ENCODE measurements around the gene ZCCHC3. TPM values are rescaled to one million over a fixed set of nuclear protein-coding genes. Genes with fewer than 3 reads are reported as not detected.

The ZCCHC3 gene
- total and polyA plus RNA-seq, 3 donors from 2014 or later, result 21.2 to 34.9 (median 29.1) TPM

DNA sequence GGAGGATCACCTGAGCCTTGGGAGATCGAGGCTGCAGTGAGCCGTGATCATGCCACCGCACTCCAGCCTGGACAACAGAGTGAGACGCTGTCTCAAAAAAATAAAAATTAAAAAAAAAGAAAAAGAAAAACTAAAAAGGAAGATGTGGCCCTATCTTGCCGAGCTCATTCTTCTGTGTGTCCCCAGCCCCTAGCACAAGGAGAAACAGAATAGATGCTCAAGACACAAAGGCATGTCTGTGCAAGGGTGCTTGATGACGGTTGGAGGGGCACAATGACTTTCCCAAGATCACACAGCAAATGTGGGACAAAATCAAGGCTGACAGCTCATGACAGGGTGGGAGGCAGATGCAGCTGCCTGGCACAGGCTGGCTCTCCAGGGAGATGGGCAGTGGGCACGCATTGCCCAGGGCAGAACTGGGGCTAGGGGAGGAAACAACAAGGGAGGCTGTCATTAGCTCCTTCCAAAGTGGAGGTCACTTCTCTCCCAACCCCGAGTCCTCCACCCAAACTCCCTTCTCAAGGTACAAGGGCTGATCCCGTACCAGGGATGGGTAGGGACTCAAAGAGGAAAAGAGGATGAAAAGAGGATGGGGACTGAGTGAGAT, 48.8 kb downstream of the ZCCHC3 start:
- Histone ChIP-seq H3K27ac (peak overlapping the region; percentile 88 to 92), H3K9me3 (no peaks in the 10 kb centered on the region), H3K4me3 (peak overlapping the region; percentile 57 to 89), H3K4me1 (peaks cover 10% of the 10 kb centered on the region), H3K27me3 (no peaks in the 10 kb centered on the region), H3K36me3 (ENCODE audit: low read depth, missing control alignments) (no peaks in the 10 kb centered on the region)
- TF ChIP-seq, protein P1, sequence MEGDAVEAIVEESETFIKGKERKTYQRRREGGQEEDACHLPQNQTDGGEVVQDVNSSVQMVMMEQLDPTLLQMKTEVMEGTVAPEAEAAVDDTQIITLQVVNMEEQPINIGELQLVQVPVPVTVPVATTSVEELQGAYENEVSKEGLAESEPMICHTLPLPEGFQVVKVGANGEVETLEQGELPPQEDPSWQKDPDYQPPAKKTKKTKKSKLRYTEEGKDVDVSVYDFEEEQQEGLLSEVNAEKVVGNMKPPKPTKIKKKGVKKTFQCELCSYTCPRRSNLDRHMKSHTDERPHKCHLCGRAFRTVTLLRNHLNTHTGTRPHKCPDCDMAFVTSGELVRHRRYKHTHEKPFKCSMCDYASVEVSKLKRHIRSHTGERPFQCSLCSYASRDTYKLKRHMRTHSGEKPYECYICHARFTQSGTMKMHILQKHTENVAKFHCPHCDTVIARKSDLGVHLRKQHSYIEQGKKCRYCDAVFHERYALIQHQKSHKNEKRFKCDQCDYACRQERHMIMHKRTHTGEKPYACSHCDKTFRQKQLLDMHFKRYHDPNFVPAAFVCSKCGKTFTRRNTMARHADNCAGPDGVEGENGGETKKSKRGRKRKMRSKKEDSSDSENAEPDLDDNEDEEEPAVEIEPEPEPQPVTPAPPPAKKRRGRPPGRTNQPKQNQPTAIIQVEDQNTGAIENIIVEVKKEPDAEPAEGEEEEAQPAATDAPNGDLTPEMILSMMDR (IDR thresholded peaks at IDR 0.05), result no peak
- no peak for TF ChIP-seq POLR2A (IDR thresholded peaks at IDR 0.05)
- WGBS, 2 donors, result 59 to 60% methylated on average over 9 of the region's 9 CpGs
- intact Hi-C loops (cut with DNase I; ENCODE audit: low total_unique reads), result no loop called here
- DNase-seq, result no peak

DNA sequence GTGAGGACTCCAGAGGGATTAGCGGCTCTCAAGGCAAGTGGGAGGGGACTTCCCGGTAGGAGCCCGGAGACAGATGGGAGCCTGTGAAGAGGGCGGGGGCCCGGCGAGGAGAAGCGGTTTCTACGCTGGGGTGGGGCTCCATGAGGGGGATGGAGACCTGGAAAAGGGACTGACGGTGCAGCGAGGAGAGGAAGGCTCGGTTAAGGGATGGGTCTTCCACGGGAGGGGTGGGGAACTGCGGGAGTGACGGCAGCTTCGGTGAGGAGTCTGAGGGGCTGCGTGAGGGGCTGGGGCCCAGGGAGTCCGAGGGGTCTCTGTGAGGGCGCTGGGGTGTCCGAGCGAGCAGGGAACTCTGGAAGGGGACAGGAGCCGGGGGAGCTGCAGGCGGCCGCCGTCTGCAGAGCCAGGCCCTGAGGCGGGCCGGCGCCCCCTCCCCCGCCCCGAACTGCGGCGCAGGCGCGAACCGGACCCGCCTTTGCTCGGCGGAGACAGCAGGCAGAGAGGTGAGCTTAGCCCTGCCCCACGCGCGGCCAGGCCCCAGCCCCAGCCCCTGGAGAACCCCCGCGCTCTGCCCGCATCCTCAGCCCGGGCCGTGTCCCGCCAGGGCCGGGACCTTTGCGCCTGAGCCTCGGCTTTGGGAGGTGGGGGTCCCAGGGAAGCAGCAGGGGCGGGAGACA, 49.4 kb downstream of the ZCCHC3 start, which contains the start of gene NRSN2:
NRSN2 (plus strand) TSS at position 472 of the 677 bp plus-strand sequence. CDS start 2,533 bp downstream, outside the sequence.
- no peaks in the 10 kb centered on the region for H3K36me3 ChIP-seq (ENCODE audit: low read depth, missing control alignments)
- DNase-seq, result peak; percentile 83
- no peaks in the 10 kb centered on the region for H3K9me3 ChIP-seq
- H3K27ac ChIP-seq, result peak within 1 kb of the TSS; percentile 88 to 92
- TF ChIP-seq POLR2A (IDR thresholded peaks at IDR 0.05), result no peak
- TF ChIP-seq, protein P1 (IDR thresholded peaks at IDR 0.05), result no peak
- 1% methylated on average over 16 to 38 of the region's 50 CpGs for WGBS, 2 donors
- H3K27me3 ChIP-seq, result no peaks in the 10 kb centered on the region
- intact Hi-C loops (cut with DNase I; ENCODE audit: low total_unique reads), result no loop called here
- peaks cover 10% of the 10 kb centered on the region for H3K4me1 ChIP-seq
- peak within 1 kb of the TSS; percentile 57 to 89 for H3K4me3 ChIP-seq

DNA sequence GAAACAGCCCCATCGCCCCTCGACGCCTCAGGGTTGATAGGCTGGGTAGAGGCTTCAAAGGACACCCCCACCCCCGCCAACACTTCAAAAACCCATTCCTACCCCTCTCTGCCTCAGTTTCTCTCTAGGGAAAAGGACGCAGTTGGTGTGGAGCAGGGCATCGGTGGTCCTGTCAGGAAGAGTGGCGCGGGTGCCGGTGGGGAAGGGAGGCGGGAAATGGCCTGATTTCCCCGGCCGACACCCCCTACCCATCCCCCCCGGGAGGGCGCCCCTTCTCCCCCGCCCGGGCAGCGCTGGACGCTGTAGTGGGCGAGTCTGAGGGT, 49.9 kb downstream of the ZCCHC3 start:
- Histone ChIP-seq H3K27ac (peak overlapping the region; percentile 88 to 92), H3K4me3 (peak overlapping the region; percentile 57 to 89), H3K9me3 (no peaks in the 10 kb centered on the region), H3K36me3 (ENCODE audit: low read depth, missing control alignments) (no peaks in the 10 kb centered on the region), H3K4me1 (peaks cover 10% of the 10 kb centered on the region), H3K27me3 (no peaks in the 10 kb centered on the region)
- DNase-seq, result no peak
- intact Hi-C loops (cut with DNase I; ENCODE audit: low total_unique reads), result no loop called here
- WGBS, 2 donors, result 0 to 2% methylated on average over 7 to 16 of the region's 19 CpGs
- TF ChIP-seq, protein P1 (IDR thresholded peaks at IDR 0.05), result no peak
- TF ChIP-seq POLR2A (IDR thresholded peaks at IDR 0.05), result no peak

DNA sequence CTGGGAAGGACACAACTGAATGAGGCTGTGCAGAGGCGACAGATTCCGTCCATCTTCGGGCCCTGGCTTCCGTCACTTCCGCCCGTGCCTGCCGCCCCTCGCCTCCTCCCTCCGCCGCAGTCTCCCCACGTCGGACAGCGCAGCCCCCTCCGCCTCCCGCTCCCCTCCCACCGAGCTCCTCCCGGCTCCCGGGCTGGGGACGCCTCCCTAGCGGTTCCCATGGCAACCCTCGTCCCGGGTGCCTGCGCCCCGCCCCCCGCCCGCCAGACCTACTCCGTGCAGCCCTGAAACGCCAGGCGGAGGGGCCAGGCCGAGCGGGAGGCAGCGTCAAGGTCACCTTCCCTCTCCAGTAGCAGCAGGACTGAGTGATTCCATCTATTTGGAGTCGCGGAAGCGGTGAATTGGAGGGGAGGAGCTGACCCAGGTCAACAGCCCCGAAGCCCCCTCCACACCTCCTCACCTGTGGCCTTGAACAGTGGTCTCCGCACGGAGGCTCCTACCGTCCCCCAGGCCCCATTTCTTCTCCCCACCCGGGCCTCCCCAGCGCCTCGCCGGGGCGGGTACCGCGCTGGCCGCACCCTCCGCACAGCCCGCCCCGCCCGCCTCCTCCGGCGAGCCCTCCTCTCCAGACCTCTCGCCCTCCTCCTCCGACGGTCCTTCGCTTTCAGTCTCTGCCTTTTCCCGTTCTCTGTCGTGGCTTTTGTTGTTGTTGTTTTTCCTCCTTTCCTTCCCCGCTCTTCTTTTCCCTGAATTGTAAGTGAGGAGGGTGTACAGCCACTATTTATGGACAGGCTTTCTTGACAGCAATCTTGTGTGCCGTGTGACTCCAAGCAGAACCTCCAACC, 50.5 kb downstream of the ZCCHC3 start:
- peaks cover 10% of the 10 kb centered on the region for H3K4me1 ChIP-seq
- H3K9me3 ChIP-seq, result no peaks in the 10 kb centered on the region
- H3K27me3 ChIP-seq, result no peaks in the 10 kb centered on the region
- H3K36me3 ChIP-seq (ENCODE audit: low read depth, missing control alignments), result no peaks in the 10 kb centered on the region
- WGBS, 2 donors, result 0 to 1% methylated on average over 30 to 58 of the region's 61 CpGs
- DNase-seq, result peak; percentile 96
- TF ChIP-seq, protein P1 (IDR thresholded peaks at IDR 0.05), result peak in 1 of 3 experiments; percentile 4
- no peak for TF ChIP-seq POLR2A (IDR thresholded peaks at IDR 0.05)
- intact Hi-C loops (cut with DNase I; ENCODE audit: low total_unique reads), result no loop called here
- H3K27ac ChIP-seq, result peak overlapping the region; percentile 88 to 92
- peak overlapping the region; percentile 57 to 89 for H3K4me3 ChIP-seq

All from testis (tissue), 3 donors.